Tibial nerve (tissue), 4 donors: ENCODE measurements around the gene NDUFS4. TPM values are rescaled to one million over a fixed set of nuclear protein-coding genes. Genes with fewer than 3 reads are reported as not detected.

ENCODE experiments used
- DNase-seq, 2 donors: peaks; one replicate each; pipeline ENCODE4 v3.0.0-alpha.2; 2019; ENCODE audit warnings: low spot score in 2 of 2
- H3K27ac ChIP-seq, 4 donors: fragments of 200-600 bp; sonication (generic) in 3 of 4; one replicate each; pipeline ENCODE4 v1.5.1; 2017 to 2019; ENCODE audit warnings: mild to moderate bottlenecking in 1 of 4
- H3K27me3 ChIP-seq, 2 donors: fragments of 200-600 bp; sonication (generic) in 1 of 2; one replicate each; pipeline versions ENCODE4 v1.5.1 to v1.6.0; 2017 to 2019
- H3K36me3 ChIP-seq, 3 donors: fragments of 200-600 bp; sonication (generic); one replicate each; pipeline ENCODE4 v1.5.1; 2018 to 2019
- H3K4me1 ChIP-seq, 4 donors: fragments of 200-600 bp; sonication (generic) in 3 of 4; one replicate each; pipeline ENCODE4 v1.5.1; 2017 to 2019
- H3K4me3 ChIP-seq, 4 donors: fragments of 200-600 bp; sonication (generic) in 3 of 4; one replicate each; pipeline ENCODE4 v1.5.1; 2017 to 2019; ENCODE audit warnings: mild to moderate bottlenecking in 1 of 4, moderate library complexity in 1 of 4
- H3K9me3 ChIP-seq, 4 donors: fragments of 200-600 bp; sonication (generic) in 3 of 4; one replicate each; pipeline ENCODE4 v1.5.1; 2017 to 2019
- CTCF ChIP-seq, 5 experiments: fragments of 200-600 bp in 3 of 5; fragments of 450-650 bp in 2 of 5; sonication (generic) in 3 of 5; IDR thresholded peaks; one replicate each; pipeline ENCODE4 v1.5.1; 2016 to 2019; ENCODE audit warnings: antibody characterized with exemption in 5 of 5, mild to moderate bottlenecking in 3 of 5, moderate library complexity in 2 of 5
- EP300 ChIP-seq, 2 donors: sonication (generic); formaldehyde crosslinking; IDR thresholded peaks; one replicate each; pipeline ENCODE4 v1.6.1; 2017; ENCODE audit warnings: antibody characterized with exemption in 2 of 2, mild to moderate bottlenecking in 1 of 2
- POLR2A ChIP-seq, 2 donors: fragments of 450-650 bp; IDR thresholded peaks; one replicate each; pipeline ENCODE4 v1.6.1; 2017; ENCODE audit warnings: antibody characterized with exemption in 2 of 2, mild to moderate bottlenecking in 2 of 2, moderate library complexity in 2 of 2
- WGBS, 2 donors: methylation state at CpG; one replicate each; pipeline ENCODE4 v1.1.5; 2018; 5-methylcytosine and 5-hydroxymethylcytosine counted together
- total RNA-seq, 4 donors: library from RNA; depleted of rRNA; stranded (reverse); fragments of >200 nt; gene quantifications; one replicate each; pipeline ENCODE4 v1.1.0, GENCODE V29; 2016

NDUFS4 gene
- total RNA-seq, 4 donors from 2014 or later, result 46.3 to 85.9 (median 67.7) TPM

DNA sequence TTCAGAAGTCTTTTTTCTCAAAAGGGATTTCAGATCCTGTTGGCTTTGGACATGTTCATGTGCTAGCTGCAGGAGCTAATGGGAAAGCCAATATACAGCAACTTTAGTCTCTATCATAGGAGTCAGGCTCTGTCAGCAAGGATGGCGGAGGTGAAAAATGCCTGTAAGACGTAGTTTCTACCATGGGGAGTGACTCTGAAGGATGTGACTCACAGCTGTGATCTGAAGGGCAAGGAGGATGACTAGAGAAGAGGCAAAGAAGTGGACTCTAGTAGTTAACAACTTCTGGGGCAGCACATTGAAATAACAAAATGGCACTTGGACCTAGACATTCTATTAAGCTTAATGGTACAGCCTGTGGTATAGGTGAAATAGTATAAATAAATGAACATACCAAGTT is 3.1 kb upstream of the NDUFS4 start:
- no peak overlapping the region for H3K27ac ChIP-seq
- WGBS, 2 donors, result 88 to 90% methylated on average over 2 of the region's 2 CpGs
- no peaks in the 10 kb centered on the region for H3K36me3 ChIP-seq
- TF ChIP-seq POLR2A (IDR thresholded peaks at IDR 0.05) (no peak), CTCF (IDR thresholded peaks at IDR 0.05) (no peak), EP300 (IDR thresholded peaks at IDR 0.05) (no peak)
- peaks cover 0 to 16% (median 12%) of the 10 kb centered on the region in 4 donors for H3K4me1 ChIP-seq
- H3K9me3 ChIP-seq, result no peaks in the 10 kb centered on the region
- H3K27me3 ChIP-seq, result no peaks in the 10 kb centered on the region
- DNase-seq, result no peak
- H3K4me3 ChIP-seq, result no peak overlapping the region

GRCh38 chr5:53558966-53559365 is 1.5 kb upstream of the NDUFS4 start:
- Histone ChIP-seq H3K27ac (no peak overlapping the region), H3K9me3 (no peaks in the 10 kb centered on the region), H3K36me3 (no peaks in the 10 kb centered on the region), H3K27me3 (no peaks in the 10 kb centered on the region), H3K4me1 (peaks cover 0 to 28% (median 16%) of the 10 kb centered on the region in 4 donors), H3K4me3 (no peak overlapping the region)
- TF ChIP-seq EP300 (IDR thresholded peaks at IDR 0.05), result no peak
- no peak for TF ChIP-seq CTCF (IDR thresholded peaks at IDR 0.05)
- TF ChIP-seq POLR2A (IDR thresholded peaks at IDR 0.05), result no peak
- DNase-seq, result no peak

- TF ChIP-seq CTCF (IDR thresholded peaks at IDR 0.05) (no peak), POLR2A (IDR thresholded peaks at IDR 0.05) (no peak), EP300 (IDR thresholded peaks at IDR 0.05) (no peak)
- 14 to 18% methylated on average over 5 of the region's 5 CpGs for WGBS, 2 donors
- Histone ChIP-seq H3K9me3 (no peaks in the 10 kb centered on the region), H3K27me3 (no peaks in the 10 kb centered on the region), H3K4me3 (peak overlapping the region; percentile 66 to 87 (median 76)), H3K27ac (peak overlapping the region in 3 of 4 donors; percentile 75 to 93 (median 91)), H3K4me1 (peaks cover 0 to 39% (median 16%) of the 10 kb centered on the region in 4 donors), H3K36me3 (no peaks in the 10 kb centered on the region)
- no peak for DNase-seq
Measured at GRCh38 chr5:53560028-53560427, 411 bp upstream of the NDUFS4 start.

DNA sequence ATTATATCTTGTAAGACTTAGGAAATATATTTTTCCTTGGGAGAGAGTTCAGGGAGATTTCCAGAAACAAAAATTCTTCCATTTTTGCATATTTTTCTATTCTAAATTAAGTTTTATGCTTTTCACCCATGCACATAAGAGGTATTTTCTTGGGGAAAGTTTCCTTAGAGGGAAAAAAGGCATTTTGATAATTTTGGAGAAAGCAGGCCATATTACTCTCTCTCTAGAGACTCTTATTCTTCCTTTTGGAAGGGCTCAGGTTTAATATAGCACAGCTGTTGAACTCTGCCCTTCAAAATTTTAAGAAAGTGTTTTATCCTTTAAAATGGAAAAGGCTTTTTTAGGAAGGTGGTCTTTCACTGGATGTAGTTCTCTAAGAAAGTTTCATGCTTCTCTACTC is 8.0 kb downstream of the NDUFS4 start:
- no peaks in the 10 kb centered on the region for H3K27me3 ChIP-seq
- peaks cover 0 to 42% (median 7%) of the 10 kb centered on the region in 4 donors for H3K4me1 ChIP-seq
- no peak overlapping the region for H3K27ac ChIP-seq
- TF ChIP-seq POLR2A (IDR thresholded peaks at IDR 0.05), result no peak
- no peak for TF ChIP-seq EP300 (IDR thresholded peaks at IDR 0.05)
- TF ChIP-seq CTCF (IDR thresholded peaks at IDR 0.05), result no peak
- H3K9me3 ChIP-seq, result no peaks in the 10 kb centered on the region
- no peaks in the 10 kb centered on the region for H3K36me3 ChIP-seq
- DNase-seq, result no peak
- no peak overlapping the region for H3K4me3 ChIP-seq

DNA sequence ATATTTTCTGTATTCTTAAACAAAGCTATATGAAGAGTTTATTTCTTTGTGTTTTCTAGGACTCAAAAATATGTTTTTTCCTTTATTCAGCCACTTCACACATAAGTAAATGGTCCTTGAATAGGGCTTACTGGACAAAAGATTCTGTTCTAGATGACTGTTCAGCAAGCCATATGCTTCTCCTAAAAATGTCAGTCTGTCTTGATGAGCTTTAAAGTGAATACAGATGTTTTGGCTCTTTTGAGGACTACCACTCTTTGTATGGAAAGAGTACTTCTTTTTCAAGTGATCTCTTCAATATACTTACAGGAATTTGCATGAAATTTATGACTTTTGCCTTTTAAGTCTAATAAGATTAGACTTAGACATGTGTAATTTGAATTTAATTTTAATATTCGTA is 8.4 kb downstream of the NDUFS4 start:
- no peak for DNase-seq
- TF ChIP-seq EP300 (IDR thresholded peaks at IDR 0.05), result no peak
- TF ChIP-seq POLR2A (IDR thresholded peaks at IDR 0.05), result no peak
- TF ChIP-seq CTCF (IDR thresholded peaks at IDR 0.05), result no peak
- Histone ChIP-seq H3K27me3 (no peaks in the 10 kb centered on the region), H3K4me3 (no peak overlapping the region), H3K27ac (no peak overlapping the region), H3K36me3 (no peaks in the 10 kb centered on the region), H3K9me3 (no peaks in the 10 kb centered on the region), H3K4me1 (peaks cover 0 to 37% (median 5%) of the 10 kb centered on the region in 4 donors)
- WGBS, 2 donors, result 64 to 66% methylated on average over 1 of the region's 1 CpG
